ENCODE measurements around the gene RAMP2.

DNA sequence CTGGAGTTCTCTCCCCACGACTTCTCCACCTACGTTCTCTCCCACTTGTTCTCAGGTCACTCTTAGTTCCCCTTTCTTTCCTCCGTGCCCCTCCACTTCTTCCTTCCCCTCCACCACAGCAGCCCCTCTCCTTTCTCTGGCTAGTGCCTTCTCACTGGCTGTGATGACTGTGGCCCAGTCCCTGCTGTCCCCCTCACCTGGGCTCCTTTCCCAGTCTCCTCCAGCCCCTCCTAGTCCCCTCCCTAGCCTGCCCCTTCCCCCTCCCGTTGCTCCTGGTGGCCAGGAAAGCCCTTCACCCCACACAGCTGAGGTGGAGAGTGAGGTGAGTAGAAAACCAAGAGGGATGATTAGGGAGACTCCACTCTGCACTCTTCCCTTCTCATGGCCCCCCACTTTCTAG lies 34.0 kb downstream of the RAMP2 start:
- TF ChIP-seq, protein P1, sequence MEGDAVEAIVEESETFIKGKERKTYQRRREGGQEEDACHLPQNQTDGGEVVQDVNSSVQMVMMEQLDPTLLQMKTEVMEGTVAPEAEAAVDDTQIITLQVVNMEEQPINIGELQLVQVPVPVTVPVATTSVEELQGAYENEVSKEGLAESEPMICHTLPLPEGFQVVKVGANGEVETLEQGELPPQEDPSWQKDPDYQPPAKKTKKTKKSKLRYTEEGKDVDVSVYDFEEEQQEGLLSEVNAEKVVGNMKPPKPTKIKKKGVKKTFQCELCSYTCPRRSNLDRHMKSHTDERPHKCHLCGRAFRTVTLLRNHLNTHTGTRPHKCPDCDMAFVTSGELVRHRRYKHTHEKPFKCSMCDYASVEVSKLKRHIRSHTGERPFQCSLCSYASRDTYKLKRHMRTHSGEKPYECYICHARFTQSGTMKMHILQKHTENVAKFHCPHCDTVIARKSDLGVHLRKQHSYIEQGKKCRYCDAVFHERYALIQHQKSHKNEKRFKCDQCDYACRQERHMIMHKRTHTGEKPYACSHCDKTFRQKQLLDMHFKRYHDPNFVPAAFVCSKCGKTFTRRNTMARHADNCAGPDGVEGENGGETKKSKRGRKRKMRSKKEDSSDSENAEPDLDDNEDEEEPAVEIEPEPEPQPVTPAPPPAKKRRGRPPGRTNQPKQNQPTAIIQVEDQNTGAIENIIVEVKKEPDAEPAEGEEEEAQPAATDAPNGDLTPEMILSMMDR (conservative IDR thresholded peaks at IDR 0.05; ENCODE audit: low read length): no peak
- no peak for TF ChIP-seq EZH2phosphoT487 (IDR thresholded peaks at IDR 0.05; ENCODE audit: borderline replicate concordance)

All from Loucy (cell line).